HG02852 (cell line): ENCODE data around the gene DOCK1.

Experiments used
- ATAC-seq: cut with Tn5 transposase; IDR thresholded peaks from one replicate; pipeline ENCODE4 v1.9.1; 2021; ENCODE audit warnings: mild to moderate bottlenecking, moderate library complexity; ENCODE audit not compliant: unreplicated experiment

DOCK1 gene

GRCh38 chr10:127408112-127408710, 503.0 kb downstream of the DOCK1 start:
- ATAC-seq: no peak

DNA sequence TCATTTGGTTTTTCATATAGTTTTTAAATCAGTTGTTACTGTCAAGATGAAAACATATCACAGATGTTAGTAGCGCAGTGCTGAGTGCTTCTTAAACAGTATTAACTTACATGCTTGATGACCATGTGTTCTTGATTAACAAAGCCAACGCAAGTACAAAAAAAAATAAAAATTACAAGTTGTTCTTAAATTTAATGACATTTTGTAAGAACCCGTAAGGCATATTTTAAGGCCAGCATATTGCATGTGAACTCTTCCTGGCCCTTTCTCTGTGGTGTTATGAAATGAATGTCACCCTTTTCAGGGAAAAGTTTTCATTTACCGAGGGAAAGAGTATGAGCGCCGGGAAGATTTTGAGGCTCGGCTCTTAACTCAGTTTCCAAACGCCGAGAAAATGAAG, 503.5 kb downstream of the DOCK1 start:
- no peak for ATAC-seq

DNA sequence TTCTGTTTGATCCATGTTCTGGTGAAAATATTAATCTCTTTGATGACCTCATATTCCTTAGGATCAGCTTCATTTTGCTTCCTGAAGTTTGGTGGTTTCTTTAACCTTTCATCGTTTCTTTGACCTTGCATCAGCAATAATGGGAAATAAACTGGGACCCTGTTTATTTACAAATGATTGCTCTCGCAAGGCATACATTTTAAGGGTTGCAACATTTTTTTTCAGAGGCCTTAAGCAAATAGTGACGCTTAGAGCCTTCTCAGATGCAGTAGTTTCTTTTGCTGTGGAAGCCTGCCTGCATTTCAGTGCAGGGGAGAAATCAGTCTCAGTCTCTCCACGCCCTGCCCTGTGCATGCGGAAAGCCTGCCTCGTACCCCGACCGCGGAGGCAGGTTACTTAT, 504.8 kb downstream of the DOCK1 start:
- no peak for ATAC-seq

- ATAC-seq: no peak
These were observed 505.8 kb downstream of the DOCK1 start for GRCh38 chr10:127411062-127411461.

GRCh38 chr10:127413326-127413725, 508.1 kb downstream of the DOCK1 start:
- ATAC-seq: no peak

DNA sequence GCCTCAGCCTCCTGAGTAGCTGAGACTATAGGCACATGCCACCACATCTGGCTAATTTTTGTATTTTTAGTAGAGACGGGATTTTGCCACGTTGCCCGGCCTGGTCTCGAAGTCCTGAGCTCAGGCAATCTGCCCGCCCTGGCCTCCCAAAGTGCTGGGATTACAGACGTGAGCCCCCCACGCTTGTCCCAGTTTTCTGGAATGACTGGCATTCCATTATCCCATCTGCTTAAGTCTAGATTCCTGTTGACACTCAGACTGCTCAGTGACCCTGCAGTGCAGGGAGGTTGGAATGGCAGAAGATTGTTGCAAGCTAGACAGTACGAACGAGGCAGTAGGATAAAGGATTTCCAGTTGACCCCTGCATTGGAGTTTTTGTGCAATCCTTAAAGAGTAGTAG, 508.8 kb downstream of the DOCK1 start:
- ATAC-seq: no peak

- no peak for ATAC-seq
These were observed 509.9 kb downstream of the DOCK1 start for GRCh38 chr10:127415116-127415515.

DNA sequence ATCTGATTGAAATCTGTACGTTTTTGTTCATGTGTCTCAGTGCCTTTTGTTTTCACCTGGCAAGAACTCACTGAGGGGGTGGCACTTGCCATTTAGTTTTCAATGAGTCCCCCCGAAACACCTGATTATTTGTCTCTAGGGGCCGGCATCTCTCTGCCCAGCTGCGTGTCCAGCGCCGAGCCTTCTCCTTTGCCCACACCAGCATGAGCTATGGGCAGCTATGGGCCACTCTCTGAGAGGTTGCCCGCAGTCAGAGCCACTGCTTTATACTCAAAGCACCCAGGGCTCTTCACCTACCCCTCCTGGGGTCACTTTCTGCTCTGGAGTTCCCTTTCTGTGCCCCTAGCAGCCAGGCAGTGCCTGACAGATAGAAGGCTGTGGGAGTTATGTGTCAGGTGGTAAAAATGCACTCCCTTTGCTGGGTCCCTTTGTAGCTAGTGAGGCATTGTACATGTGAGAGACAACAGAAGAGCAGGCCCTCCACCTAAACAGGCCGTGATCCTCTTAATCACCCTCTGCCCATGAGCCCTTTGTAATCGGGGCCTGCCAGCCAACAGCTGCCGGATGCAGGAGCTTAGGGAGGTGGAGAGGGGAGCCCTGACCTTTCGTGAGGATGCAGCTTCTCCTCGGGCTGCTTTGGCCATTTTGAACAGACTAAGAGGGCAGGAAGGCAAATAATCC, 510.8 kb downstream of the DOCK1 start:
- no peak for ATAC-seq

DNA sequence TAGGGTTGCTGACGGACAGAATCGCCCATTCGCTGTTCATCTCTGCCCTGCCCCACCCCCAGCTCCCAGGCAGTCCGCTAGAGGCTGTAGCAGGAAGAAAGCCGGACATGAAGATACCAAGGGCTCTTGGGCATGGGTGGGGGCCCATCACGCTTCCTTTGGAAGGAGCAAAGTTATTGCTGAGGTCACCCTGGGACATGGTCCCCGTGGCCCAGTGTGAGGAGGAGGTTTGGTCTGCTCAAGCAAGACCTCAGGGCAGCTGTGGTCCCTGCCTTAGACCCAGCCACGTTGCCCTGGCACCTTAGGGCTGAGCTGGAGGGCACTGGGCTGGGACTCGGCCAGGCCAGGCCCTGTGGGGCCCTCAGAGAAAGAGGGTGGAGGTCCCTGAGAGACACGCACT, 511.8 kb downstream of the DOCK1 start:
- ATAC-seq: no peak

DNA sequence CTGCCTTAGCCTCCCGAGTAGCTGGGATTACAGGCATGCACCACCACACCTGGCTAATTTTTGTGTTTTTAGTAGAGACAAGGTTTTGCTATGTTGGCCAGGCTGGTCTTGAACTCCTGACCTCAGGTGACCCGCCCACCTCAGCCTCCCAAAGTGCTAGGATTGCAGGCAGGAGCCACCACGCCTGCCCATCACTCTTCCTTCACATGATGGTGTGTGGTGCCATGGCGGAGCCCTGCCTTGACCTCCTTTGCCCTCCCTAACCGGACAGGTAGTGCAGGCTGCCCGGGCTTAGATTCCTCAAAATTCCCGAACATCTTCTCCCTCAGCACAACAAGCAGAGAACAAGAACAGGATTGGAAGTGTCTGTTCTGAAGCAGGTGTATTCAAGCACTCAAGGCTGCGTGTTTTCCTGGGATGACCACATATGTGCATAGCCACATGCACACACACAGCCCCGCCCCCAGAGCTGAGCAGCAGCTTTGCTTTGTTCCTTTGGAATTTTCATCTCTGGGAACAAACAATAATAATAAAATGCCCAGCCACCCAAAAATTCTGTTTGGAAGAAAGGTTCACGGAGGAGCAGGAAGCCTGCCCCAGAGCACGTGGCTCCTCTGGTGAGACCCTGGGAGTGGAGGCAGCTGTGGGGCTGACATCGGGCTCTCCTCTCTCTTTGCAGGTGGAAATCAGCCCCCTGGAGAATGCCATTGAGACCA, 512.6 kb downstream of the DOCK1 start:
- ATAC-seq: no peak

DNA sequence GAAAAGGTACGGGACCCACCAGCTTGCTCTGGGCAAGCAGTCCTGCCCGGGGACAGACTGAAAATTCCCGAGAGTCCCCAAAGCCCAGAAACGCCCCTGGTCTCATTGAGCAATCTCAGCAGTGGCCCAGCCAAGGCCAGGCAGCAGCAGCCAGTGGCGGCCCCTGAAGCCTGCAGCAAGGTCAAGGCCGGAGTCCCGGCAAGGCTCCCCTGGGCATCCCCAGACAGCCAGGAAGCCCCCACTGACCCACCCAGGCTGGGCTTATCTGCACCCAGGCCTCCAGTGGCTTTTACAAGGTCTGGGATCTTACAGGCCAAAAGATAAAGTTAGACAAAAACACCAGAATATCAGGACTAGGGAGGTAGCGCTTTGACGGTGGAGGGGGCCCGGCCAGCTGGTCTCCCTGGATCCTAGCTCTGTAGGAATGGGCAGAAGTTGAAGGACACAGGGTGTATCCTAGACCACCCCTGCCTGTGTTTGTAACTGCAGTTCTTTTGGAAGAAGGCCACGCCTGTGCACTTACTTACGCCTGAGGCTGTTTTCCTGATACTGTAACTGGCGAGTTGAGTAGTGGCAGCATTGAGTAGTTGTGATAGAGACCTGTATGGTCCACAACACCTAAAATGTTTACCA, 513.4 kb downstream of the DOCK1 start:
- no peak for ATAC-seq

DNA sequence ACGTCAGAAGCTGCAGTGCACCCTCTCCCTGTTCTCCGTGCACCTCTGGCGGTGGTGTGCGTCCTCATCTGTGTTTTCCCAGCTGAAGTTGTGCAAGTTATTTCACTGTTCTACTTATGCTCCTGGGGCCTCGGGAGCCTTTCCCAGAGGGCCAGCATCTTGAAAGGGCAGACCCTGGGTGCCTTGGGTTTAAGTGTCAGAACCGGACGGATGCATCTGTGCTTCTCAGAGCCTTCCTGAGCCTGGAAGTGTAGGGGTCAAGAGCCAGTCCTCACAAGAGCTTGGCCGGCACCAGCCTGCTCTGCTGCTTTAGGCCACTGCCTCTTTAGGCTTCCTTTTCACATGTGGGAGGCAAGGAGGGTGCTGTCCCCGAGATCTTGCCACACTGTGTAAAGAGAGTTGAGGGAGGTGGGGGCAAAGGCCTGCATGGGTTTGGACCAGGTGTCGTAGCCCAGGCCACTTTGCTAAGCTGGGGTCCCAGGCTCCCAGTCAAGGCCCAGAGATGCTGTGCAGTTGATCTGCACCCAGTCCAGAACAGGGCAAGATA, 515.0 kb downstream of the DOCK1 start:
- ATAC-seq: no peak

DNA sequence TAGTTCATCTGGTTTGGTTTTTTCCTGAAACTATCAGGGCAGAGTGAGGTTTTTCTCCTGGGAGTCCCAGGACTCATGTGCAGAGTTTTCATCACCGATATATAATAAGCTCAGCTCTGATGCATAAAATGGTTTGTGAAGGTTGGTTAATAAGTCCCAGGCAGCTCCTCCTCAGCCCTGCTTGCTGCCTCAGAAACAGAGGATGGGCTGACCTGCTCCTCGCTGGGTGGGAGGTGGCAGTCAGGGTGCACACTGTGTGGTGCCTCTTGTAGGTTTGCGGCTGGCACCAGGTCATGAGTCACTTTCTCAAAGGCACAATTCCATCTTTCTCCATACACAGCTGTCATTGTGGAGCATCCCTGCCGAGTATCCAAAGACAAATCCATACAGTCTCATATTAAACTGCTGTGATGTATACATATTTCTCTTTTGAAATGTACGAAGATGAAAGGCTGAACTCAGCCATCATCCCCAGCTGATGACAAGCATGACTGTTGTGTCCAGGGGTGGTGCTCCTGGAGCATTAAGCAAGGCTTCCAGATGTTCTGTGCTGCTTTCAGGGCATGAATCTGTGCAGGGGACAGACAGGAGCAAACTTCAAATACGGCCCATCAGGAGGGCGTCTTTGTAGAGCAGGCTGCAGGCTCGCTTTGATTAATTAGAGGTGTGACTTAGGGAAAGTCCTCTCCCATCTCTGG, 518.1 kb downstream of the DOCK1 start:
- ATAC-seq: no peak

DNA sequence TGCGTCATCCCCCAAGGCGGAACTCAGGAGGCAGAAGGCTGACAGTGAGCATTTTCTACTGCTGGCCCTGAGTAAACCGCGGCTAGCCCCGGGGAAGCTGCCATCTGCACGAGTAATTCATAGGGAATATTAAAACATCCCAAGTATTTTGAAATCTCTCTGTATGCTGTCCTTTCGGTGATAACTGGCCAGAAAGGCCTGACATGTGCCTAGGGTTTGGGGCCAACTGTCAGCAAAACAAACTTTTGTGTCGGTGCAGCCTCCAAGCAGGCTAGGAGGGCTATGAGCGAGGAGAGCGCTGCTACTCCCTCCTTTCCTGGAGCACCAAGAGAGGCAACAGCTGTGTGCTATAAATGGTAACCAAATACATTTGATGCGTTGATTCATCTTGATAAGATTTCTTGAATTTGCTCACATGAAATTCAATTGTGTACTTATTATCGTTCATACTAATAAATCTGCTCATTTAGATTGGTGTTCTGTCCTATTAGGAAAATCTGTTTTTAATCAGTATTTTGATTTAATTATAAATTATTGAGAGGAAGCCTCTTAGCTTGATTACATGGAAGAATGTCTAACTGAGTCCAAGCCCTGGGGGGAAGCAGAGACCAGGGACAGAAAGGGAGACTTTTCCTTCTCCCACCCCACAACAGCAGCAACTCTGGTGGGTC, 519.5 kb downstream of the DOCK1 start:
- ATAC-seq: no peak

DNA sequence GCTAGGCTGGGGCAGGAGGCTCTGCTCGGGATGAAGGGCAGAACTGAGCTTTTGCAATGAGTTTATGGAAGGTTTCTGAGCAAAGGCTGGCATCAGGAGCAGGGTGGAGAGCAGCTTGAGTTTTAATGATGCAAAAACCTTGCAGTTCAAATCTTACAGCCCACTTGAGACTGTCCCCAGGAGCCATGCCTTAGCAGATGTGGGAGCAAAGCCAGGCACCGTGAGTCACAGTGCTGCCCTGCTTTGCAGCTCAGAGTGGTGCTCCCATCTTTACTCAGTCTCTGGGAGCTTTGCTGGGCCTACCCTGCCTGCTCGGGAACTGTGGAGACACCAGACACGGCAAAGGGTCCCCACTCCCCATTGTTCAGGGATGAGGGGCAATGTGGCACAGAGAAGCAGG, 521.5 kb downstream of the DOCK1 start:
- ATAC-seq: no peak

DNA sequence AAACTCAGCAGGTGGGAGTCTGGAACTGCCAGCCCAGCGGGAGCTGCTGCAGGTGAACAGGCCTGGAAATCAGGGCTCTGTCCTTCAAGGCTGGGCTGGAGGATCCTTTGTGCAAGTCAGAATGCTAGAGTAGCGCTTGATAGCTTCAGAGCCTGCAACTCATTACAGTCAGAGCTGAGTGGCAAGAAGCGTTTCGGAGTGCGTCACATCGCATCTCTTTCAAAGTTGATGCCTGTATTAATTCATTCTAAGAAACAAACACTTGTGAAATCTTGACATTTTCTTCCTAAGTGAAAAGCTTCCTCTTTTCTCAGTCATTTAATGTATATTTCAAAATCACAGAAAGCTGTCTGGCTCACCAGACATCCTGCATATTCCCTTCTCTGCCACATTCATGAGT, 522.7 kb downstream of the DOCK1 start:
- ATAC-seq: no peak

DNA sequence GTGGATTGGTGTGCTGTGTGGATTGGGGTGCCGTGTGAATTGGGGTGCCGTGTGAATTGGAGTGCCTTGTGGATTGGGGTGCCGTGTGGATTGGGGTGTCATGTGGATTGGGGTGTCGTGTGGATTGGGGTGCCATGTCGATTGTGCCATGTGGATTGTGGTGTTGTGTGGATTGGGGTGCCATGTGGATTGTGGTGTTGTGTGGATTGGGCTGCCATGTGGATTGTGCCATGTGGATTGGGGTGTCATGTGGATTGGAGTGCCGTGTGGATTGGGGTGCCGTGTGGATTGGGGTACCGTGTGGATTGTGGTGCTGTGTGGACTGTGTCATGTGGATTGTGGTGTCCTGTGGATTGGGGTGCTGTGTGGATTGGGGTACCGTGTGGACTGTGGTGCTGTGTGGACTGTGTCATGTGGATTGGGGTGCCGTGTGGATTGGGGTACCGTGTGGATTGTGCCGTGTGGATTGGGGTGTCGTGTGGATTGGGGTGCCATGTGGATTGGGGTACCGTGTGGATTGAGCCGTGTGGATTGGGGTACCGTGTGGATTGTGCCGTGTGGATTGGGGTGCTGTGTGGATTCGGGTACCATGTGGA, 523.3 kb downstream of the DOCK1 start:
- ATAC-seq: no peak

DNA sequence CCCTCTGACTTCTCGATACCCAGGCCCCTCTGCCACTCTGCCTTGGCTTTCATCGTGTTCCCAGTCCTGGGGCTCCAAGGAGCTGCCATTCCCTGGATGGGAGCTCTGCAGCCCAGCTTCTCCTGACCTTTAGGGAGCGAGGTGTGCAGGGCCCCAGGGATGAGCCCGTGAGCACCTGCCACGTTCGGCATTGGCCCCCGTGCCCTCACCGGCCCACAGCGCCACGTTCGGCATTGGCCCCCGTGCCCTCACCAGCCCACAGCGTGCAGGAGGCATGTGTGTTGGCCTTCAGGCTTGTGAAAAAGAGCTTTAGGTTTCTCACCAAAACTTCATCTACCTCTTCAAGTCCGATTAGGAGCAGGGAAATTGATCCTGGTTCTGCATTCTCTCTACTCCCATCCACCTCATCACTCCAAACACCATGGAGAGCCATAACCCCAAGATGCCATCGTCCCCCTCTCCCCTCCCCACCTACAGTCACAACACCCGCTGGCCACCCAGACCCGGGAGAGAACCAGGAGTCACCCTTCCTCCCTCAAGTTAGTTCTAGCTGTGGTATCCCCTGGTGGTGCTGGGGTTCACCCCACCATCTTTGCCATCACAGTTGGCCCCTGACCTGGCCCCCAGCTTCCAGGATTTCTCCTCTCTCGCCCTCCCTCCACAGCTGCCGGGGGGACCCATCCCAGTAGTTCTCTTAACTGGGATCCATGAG, 524.5 kb downstream of the DOCK1 start:
- no peak for ATAC-seq

DNA sequence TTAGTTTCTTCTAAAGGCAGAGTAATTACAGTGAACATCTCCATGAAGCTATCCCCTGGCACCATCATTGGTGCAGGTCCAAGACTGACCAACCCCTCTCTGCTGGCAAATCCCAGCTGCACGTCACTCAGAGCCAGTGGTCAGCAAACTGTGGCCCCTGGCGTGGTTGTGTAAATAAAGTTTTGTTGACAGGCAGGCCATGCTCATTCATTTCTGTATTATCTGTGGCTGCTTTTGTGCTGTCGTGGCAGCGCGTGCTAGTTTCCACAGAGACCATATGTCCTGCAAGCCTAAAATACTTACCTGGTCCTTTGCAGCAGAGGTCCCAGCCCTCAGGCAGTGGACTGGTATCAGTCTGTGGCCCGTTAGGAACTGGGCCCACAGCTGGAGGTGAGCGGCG, 526.3 kb downstream of the DOCK1 start:
- ATAC-seq: no peak
